ENCODE data around the gene LPIN2. TPM values are rescaled to one million over a fixed set of nuclear protein-coding genes. Genes with fewer than 3 reads are reported as not detected.

The LPIN2 gene, protein sequence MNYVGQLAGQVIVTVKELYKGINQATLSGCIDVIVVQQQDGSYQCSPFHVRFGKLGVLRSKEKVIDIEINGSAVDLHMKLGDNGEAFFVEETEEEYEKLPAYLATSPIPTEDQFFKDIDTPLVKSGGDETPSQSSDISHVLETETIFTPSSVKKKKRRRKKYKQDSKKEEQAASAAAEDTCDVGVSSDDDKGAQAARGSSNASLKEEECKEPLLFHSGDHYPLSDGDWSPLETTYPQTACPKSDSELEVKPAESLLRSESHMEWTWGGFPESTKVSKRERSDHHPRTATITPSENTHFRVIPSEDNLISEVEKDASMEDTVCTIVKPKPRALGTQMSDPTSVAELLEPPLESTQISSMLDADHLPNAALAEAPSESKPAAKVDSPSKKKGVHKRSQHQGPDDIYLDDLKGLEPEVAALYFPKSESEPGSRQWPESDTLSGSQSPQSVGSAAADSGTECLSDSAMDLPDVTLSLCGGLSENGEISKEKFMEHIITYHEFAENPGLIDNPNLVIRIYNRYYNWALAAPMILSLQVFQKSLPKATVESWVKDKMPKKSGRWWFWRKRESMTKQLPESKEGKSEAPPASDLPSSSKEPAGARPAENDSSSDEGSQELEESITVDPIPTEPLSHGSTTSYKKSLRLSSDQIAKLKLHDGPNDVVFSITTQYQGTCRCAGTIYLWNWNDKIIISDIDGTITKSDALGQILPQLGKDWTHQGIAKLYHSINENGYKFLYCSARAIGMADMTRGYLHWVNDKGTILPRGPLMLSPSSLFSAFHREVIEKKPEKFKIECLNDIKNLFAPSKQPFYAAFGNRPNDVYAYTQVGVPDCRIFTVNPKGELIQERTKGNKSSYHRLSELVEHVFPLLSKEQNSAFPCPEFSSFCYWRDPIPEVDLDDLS
- total RNA-seq (2021; ENCODE audit: unreplicated experiment) (10.7 TPM), Bru-seq, nascent RNA (percentile 76 among the genes with signal in this experiment), BruChase-seq, experiment 1, labeled RNA remaining after a 6-hour chase (percentile 59 among the genes with signal in this experiment), BruChase-seq, experiment 2, labeled RNA remaining after a 2-hour chase (percentile 58 among the genes with signal in this experiment)
- polyA plus RNA-seq (2012), result 9.2 and 9.7 TPM in 2 replicates
- long read RNA-seq, partial matches to known transcripts, result 11 of 16 reads
- long read RNA-seq, other reads (novel, unspliced or antisense), result 5 of 16 reads

DNA sequence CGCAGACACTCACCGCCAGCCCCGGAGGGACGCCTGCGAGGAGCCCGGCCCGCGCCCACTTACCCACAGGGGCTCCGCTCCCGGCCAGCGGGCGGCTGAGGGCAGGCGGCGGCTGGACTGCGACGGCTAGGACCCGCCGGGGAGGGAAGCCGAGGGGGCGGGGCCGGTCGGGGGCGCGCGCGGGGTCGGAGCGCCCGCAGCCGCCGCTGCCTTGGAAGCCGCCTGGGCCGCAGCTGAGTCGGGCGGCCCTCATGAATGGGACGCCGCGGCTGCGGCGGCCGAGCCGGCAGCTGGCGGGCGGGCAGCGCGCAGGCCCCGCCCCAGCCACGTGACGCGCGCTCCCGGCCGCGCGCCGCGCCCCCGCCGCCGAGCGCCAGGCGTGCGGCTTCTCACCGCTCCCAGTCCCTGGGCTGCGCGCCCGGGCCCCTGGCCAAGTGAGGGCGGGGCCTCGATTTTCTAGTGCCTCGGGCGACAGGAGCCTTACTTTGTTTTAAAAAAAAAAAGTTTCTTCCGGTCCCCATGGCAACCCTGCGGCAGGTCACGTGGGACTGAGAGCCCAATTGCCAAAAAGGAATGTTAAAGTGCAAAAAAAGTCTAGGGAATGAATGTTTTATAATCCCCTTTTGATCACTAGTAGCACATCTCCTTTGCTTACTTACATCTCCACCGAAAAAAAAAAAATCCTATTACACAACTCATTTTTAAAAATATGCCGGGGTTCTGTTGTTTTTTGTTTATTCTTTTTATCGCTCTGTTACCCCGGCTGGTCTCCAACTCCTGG, at the start of gene LPIN2:
TSS of gene LPIN2 (minus strand) at position 121 of the 781 bp plus-strand sequence. CDS start 52,304 bp downstream, outside the sequence.
- Histone ChIP-seq H3K79me2 (ENCODE audit: insufficient read depth, low read length) (peaks cover 19% of the 10 kb centered on the region), H3K4me1 (ENCODE audit: control insufficient read depth in 1 of 2, insufficient read depth in 2 of 2, low read length in 2 of 2) (peaks cover 23 to 33% of the 10 kb centered on the region in 2 experiments), H2AFZ (ENCODE audit: low read depth, low read length, poor library complexity, severe bottlenecking) (peak within 1 kb of the TSS; percentile 90), H3K9ac (ENCODE audit: low read length) (peak within 1 kb of the TSS; percentile 70), H4K20me1 (ENCODE audit: insufficient read depth) (no peaks in the 10 kb centered on the region), H3K9me2 (ENCODE audit: insufficient read depth) (no peaks in the 10 kb centered on the region), H3K4me2 (ENCODE audit: low read length) (peak within 1 kb of the TSS; percentile 88), H3K9me3 (ENCODE audit: control insufficient read depth in 1 of 2, insufficient read depth in 1 of 2, low read depth in 1 of 2, low read length in 2 of 2) (no peaks in the 10 kb centered on the region), H3K4me3 (replicated peaks in 1 of 2; ENCODE audit: low read depth in 1 of 2, low read length in 2 of 2) (peak within 1 kb of the TSS; percentile 56 to 69), H3K27ac (ENCODE audit: low read depth, low read length) (peak within 1 kb of the TSS; percentile 80), H3K36me3 (ENCODE audit: control insufficient read depth in 1 of 2, insufficient read depth in 2 of 2, low read length in 2 of 2) (no peaks in the 10 kb centered on the region; a peak in 2 of 4 replicates), H3K27me3 (ENCODE audit: insufficient read depth, low read length) (no peaks in the 10 kb centered on the region)
- TF ChIP-seq SRF (IDR thresholded peaks at IDR 0.05; ENCODE audit: low read depth) (no peak), ZFX (IDR thresholded peaks at IDR 0.05) (0 out of 2 replicates have a peak, but pooled peaks have one; percentile 21), POLR2AphosphoS5 (IDR thresholded peaks at IDR 0.05; ENCODE audit: low read depth, low read length) (peak; percentile 68; the same call in 1 of the 2 replicates), POLR2A (IDR thresholded peaks at IDR 0.05; ENCODE audit: borderline replicate concordance, extremely low read depth, insufficient read depth, insufficient read length) (peak; percentile 38), TCF7L2 (IDR thresholded peaks at IDR 0.05; ENCODE audit: borderline replicate concordance, extremely low read depth, insufficient read depth, insufficient read length) (peak; percentile 42), RAD21 (IDR thresholded peaks at IDR 0.05; ENCODE audit: low read depth) (no peak)
- TF ChIP-seq, protein P1, sequence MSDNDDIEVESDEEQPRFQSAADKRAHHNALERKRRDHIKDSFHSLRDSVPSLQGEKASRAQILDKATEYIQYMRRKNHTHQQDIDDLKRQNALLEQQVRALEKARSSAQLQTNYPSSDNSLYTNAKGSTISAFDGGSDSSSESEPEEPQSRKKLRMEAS (IDR thresholded peaks at IDR 0.05), result peak; percentile 46; the same call in 1 of the 2 replicates
- BruUV-seq (replicated peaks), result no TSS peak
- intact Hi-C loops (cut with micrococcal nuclease), result loop anchor here (5.0 kb wide), 1 partner anchor 234 kb away; the partner anchor contains the start of gene MYL12A
- ChIA-PET POLR2A (no interaction called here), CTCF (interaction anchor here (2.0 to 2.9 kb wide), 2 partner anchors 50 to 116 kb away, joined by 6 to 10 read pairs; no protein-coding TSS in a partner anchor), RAD21 (ENCODE audit: low non-redundant PET in 1 of 2, low total read pairs in 2 of 2, uncharacterized antibody in 2 of 2, unreplicated experiment in 2 of 2) (no interaction called here)
- DNase-seq (ENCODE audit: low read depth, low spot score) (peak; percentile 87), ATAC-seq (peak; percentile 90)
